Measurements from ENCODE around the gene ACSM5.
"Not testable (repeated sequence)": the region's sequence is repeated elsewhere in the genome, so short reads cannot be mapped to it uniquely, and the experiment has no call there.

Gene ACSM5

DNA sequence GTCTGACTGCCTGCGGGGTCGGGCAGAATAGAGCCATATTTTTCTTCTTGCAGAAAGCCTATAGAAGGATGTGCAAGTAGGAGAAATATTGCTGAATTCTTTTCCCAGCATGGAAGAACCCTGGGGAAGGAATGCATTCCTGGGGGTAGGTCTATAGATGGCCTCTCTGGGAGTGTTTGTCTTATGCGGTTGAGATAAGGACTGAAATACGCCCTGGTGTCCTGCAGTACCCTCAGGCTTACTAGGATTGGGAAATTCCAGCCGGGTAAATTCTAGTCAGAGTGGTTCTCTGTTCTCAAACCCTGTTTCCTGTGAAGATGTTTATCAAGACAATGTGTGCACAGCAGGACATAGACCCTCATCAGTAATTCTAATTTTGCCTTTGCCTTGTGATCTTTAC is 44.3 kb downstream of the ACSM5 start:
- not testable (repeated sequence) for DNase-seq

DNA sequence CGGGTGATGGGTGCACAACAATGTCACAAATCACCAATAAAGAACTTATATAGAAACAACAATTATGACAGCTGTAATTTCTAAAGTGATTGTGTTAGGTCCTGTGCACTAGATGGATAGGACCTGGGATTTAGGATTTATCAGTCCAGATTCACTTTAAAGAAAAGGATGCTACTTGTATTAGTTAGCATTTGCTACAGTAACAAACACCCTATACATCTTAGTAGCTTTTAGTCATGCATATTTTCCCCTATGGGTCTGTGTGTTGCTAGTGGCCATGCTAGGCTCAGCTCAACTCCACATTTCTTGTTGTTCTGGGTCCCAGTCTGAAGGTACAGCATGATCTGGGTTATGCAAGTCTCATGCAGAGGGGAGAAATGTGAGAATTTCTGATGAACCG is 49.9 kb downstream of the ACSM5 start:
- not testable (repeated sequence) for DNase-seq

DNA sequence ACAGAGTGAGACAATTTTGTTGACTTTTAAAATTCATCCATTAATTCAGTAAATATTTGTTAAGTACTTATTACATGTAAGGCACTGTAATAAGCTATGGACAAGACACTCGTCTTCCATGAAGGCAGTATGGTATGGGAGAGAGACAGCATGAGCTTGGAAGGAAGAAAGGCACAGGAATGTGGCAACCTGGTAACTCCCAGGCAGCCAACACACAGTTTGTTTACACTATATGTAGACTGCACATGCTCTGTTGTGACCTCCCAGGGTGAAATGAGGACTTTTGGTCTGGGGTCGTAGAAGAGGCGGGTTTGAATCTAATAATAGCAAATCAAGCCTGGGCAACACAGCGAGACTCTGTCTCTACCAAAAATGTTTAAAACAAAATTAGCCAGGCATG is 51.0 kb downstream of the ACSM5 start:
- DNase-seq, result not testable (repeated sequence)

DNA sequence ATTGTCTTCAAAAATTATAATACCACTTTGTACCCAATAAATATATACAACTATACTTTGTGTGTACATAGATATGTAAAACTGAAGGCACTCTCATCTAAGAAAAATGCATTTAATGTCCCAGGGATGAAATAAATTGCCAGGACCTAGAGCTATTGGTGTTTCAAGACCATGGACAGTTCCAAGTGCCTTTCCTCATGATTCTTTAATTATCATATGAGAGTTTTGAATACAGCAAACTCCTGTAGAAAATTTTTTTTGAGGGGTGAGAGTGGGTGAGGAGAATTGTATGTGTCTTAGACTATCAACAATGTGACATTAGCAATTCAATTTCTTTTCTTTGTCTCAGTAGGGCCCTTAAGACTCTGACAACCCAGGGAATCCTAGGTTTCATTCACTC is 59.6 kb downstream of the ACSM5 start:
- DNase-seq, result not testable (repeated sequence)

DNA sequence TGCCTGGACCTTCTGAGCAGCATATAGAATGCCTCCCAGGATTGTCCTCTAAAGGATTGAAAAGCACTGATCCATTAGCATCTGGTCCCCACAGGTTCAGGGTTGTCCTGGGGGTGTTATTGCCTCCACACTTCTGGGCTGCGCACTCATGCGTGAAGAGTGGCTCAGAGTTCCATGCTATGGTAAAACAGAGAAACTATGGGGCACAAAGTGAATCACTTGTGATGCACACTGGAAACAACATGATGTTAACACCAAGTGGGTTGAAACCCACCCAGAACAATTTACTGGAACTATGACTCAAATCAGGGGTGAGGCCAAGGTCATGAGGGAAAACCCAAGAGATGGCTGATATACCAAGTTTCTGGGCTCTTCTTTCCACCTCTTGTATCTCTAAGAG is 60.6 kb downstream of the ACSM5 start:
- DNase-seq, result not testable (repeated sequence)

DNA sequence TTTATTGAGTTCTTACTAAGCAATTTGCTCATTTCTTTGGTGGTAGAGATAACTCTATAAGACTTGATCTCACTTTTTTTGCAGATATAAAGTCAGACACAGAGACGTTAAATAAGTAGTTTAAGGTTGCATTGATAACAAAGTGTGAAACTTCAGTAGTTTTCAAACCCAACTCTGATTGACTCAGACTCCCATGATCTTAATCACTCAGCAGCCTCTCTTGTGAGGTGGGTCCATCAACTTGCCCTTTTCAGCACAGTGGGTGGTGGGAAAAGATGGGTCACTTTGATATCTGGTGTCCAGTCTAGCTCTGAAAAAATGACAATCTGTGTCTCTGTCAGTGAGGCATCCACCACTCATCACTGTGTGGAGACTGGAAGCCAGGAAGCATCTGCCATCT is 61.4 kb downstream of the ACSM5 start:
- not testable (repeated sequence) for DNase-seq

DNA sequence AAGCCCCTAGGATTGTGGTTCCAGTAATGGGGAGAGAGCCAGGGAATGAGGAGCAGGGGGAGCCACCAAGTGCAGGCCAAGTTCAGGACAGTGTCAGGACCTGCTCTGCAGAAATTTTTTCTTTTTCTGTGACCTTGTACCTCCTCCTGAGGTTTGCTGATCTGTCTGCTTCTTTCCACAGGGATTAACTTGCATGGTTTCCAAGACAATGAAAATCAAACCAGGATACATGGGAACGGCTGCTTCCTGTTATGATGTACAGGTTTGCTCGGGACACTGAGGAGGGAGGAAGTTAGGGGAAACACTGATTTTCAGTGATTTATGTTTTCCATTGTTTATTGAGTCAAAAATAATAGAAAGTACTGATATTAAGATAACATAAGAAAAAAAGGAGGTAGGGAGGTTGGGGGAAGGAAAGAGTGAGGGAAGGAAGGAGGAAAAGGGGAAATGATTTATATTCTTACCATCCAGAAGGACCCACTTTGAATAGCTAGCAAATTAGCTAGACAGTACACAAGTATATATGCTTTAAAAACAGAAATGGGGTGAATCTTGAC is 67.9 kb downstream of the ACSM5 start:
- DNase-seq, result not testable (repeated sequence)

DNA sequence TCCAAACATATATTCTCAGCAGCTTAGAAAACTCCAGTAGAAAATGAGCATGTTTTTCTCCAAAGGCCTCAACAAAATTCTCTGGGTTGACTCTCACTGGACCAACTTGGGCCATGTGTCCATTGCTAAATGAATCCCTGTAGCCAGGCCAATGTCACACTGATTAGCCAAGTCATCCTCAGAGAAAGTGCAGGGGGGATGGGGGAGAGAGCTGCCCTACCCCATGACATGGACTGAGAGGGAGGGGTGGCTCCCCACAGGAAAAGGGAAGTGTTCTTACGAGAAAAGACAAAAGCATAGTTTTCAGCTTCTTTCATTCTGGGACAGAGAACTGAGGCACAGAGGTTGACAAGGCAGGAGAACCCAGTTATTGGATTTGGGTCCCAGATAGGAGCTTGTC is 74.7 kb downstream of the ACSM5 start:
- not testable (repeated sequence) for DNase-seq

DNA sequence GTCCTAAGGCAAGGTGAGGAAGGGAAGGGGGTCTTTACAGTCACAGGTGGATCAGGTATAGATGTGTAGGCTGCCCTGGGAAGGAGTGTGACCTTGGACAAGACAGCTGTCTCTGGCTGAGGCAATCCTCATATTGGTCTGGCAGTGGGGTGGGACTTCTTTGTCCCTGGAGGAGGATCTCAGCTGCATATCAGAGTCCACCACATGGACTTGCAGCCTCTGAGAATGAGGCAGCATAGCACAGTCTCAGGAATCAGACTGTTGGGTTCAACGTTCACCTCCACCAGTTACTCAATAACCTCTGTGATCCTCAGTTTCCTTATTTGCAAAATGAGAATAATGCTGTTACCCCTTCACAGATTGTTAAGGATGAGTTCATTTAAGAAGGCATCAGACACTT is 75.4 kb downstream of the ACSM5 start:
- DNase-seq, result no peak

DNA sequence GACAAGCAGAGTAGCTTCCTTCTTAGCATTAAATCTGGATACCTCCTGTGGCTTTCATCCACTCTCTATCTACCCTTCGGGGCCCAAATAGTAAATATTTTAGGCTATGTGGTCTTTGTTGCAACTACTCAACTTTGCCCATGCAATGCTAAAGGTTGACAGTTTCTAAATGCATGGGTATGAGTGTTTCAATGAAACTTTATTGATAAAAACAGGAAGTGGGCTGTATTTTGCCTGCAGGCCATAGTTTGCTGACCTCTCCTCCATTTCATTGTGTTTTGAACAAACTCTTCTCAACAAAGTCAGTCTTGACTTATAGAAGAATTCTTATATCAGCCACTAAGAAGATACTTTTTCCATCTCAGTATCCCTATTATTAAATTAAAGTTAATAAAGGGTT is 76.1 kb downstream of the ACSM5 start:
- no peak for DNase-seq
